OCI-LY1 (cell line): ENCODE data around the gene DCTN1.

Experiments
- CTCF ChIP-seq: fragments of 200-600 bp; sonication (generic), shearing (Covaris generic); IDR thresholded peaks from 2 replicates; pipeline ENCODE4 v1.5.1; 2017; ENCODE audit warnings: mild to moderate bottlenecking, antibody characterized with exemption, low read length, moderate library complexity, mixed read lengths
- EZH2 ChIP-seq: fragments of 200-600 bp; sonication (generic), shearing (Covaris generic); IDR thresholded peaks from 2 replicates; pipeline ENCODE4 v1.8.0; 2017; ENCODE audit warnings: borderline replicate concordance, mixed run types, mild to moderate bottlenecking, antibody characterized with exemption, low read length, moderate library complexity, mixed read lengths

- TF ChIP-seq EZH2, result no peak
- TF ChIP-seq CTCF, result no peak
Measured at GRCh38 chr2:74424139-74424992, 44.3 kb upstream of the DCTN1 start.
